ENCODE data around the gene MISP.

The MISP gene

DNA sequence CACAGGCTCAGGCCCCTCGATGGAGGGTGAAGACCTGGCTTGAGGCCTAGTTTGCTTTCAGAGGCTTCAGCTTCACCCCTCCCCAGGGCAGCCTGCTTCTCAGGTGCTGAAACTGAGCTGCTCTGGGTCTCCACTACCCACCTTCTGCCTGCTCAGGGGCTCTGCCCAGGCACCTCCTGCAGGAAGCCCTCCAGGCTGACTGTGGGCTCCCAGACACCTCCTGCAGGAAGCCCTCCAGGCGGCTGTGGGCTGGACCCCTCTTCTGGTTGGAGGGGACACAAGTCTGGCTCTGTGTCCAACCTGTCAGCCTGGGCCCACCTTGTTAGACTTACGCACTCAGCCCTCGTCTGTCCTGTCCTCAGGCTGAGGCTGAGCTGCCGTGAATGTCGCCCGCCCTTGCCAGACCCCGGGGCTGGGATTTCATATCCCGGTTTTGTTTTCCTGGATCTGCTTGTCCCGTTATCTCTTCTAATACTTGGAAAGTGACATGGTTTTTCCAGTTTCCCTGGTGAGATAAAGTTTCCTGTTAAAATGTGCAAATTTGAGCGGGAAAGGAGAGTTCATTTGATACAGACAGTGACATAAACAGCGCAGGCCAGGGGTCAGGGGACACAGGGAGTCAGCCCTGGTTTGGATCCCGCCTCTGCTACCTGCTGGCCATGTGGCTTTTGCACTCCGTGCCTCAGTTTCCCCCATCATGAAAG lies 20.8 kb upstream of the MISP start:
- Histone ChIP-seq H3F3A (ENCODE audit: insufficient read depth, low read length) (no peaks in the 10 kb centered on the region), H3K4me2 (ENCODE audit: low read length) (no peak overlapping the region), H3K9ac (ENCODE audit: low read length) (no peak overlapping the region), H2AFZ (ENCODE audit: low read length) (no peak overlapping the region), H3K4me1 (ENCODE audit: insufficient read depth, low read length, severe bottlenecking) (no peaks in the 10 kb centered on the region), H3K27ac (ENCODE audit: low read depth, low read length, poor library complexity, severe bottlenecking) (no peak overlapping the region), H3K27me3 (ENCODE audit: insufficient read depth, low read length) (peaks cover 16% of the 10 kb centered on the region; the same call in 1 of the 2 replicates), H4K20me1 (ENCODE audit: insufficient read depth, low read length) (no peaks in the 10 kb centered on the region), H3K9me2 (ENCODE audit: low read depth, low read length) (no peaks in the 10 kb centered on the region), H3K79me2 (ENCODE audit: insufficient read depth, low read length) (no peaks in the 10 kb centered on the region), H3K4me3 (ENCODE audit: low read depth, low read length, poor library complexity, severe bottlenecking) (no peak overlapping the region), H3K9me3 (ENCODE audit: low read length) (no peaks in the 10 kb centered on the region), H3K36me3 (ENCODE audit: insufficient read depth, low read length) (no peaks in the 10 kb centered on the region)
- TF ChIP-seq, protein P1, sequence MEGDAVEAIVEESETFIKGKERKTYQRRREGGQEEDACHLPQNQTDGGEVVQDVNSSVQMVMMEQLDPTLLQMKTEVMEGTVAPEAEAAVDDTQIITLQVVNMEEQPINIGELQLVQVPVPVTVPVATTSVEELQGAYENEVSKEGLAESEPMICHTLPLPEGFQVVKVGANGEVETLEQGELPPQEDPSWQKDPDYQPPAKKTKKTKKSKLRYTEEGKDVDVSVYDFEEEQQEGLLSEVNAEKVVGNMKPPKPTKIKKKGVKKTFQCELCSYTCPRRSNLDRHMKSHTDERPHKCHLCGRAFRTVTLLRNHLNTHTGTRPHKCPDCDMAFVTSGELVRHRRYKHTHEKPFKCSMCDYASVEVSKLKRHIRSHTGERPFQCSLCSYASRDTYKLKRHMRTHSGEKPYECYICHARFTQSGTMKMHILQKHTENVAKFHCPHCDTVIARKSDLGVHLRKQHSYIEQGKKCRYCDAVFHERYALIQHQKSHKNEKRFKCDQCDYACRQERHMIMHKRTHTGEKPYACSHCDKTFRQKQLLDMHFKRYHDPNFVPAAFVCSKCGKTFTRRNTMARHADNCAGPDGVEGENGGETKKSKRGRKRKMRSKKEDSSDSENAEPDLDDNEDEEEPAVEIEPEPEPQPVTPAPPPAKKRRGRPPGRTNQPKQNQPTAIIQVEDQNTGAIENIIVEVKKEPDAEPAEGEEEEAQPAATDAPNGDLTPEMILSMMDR (IDR thresholded peaks at IDR 0.05; ENCODE audit: low read length): no peak
- no peak for TF ChIP-seq EZH2 (IDR thresholded peaks at IDR 0.05; ENCODE audit: borderline replicate concordance, low read length)

DNA sequence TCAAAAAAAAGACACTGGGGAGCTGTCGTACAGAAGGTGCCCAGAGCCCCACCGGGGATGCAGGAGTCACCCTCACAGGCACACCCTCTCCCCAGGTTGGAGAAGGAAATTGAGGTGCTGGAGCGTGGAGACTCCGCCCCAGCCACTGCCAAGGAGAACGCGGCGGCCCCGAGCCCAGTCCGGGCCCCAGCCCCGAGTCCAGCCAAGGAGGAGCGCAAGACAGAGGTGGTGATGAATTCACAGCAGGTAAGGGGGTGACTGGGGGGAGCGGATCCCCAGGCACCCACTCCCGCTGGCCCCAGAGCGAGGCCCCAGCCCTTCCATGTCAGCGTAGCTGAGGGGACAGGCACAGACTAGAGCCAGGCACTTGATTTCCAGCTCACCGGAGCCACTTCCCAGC lies 19.9 kb upstream of the MISP start:
- no peak overlapping the region for H3K27ac ChIP-seq (ENCODE audit: low read depth, low read length, poor library complexity, severe bottlenecking)
- no peaks in the 10 kb centered on the region for H3K36me3 ChIP-seq (ENCODE audit: insufficient read depth, low read length)
- H2AFZ ChIP-seq (ENCODE audit: low read length): no peak overlapping the region
- no peak for TF ChIP-seq EZH2 (IDR thresholded peaks at IDR 0.05; ENCODE audit: borderline replicate concordance, low read length)
- no peaks in the 10 kb centered on the region for H3F3A ChIP-seq (ENCODE audit: insufficient read depth, low read length)
- H3K4me2 ChIP-seq (ENCODE audit: low read length): no peak overlapping the region
- no peaks in the 10 kb centered on the region for H3K9me3 ChIP-seq (ENCODE audit: low read length)
- no peaks in the 10 kb centered on the region for H4K20me1 ChIP-seq (ENCODE audit: insufficient read depth, low read length)
- no peaks in the 10 kb centered on the region for H3K4me1 ChIP-seq (ENCODE audit: insufficient read depth, low read length, severe bottlenecking)
- H3K79me2 ChIP-seq (ENCODE audit: insufficient read depth, low read length): no peaks in the 10 kb centered on the region
- H3K9ac ChIP-seq (ENCODE audit: low read length): no peak overlapping the region
- peaks cover 16% of the 10 kb centered on the region; the same call in 1 of the 2 replicates for H3K27me3 ChIP-seq (ENCODE audit: insufficient read depth, low read length)
- no peak overlapping the region for H3K4me3 ChIP-seq (ENCODE audit: low read depth, low read length, poor library complexity, severe bottlenecking)
- no peaks in the 10 kb centered on the region for H3K9me2 ChIP-seq (ENCODE audit: low read depth, low read length)

DNA sequence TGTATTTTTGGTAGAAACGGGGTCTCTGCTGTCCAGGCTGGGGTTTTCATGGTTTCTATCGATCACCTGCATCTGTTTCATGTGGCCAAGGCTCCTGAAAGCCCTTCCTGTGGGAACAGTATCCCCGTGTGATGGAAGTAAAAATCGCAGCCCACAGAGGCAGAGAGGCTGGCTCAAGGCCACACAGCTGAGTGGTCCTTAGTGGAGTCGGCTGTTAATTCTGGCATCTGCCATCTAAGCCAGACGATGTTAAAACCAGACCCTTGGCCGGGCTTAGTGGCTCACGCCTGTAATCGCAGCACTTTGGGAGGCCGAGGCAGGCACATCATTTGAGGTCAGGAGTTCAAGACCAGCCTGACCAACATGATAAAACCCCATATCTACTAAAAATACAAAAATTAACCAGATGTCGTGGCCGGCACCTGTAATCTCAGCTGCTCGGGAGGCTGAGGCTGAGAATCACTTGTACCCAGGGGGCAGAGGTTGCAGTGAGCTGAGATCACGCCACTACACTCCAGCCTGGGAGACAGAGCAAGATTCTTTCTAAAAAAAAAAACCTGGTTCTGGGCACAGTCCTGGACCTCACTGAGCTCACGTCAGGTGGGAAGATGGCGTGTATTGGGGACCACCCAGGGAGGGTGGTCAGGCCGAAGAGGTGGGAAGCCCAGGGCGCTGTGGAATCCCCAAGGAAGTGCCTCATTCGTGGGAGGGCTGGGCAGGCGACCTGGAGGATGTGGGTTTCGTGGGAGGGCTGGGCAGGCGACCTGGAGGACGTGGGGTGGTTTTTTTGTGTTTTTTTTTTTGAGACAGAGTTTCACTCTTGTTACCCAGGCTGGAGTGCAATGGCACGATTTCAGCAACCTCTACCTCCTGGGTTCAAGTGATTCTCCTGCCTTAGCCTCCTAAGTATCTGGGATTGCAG lies 18.5 kb upstream of the MISP start:
- no peak overlapping the region for H3K4me2 ChIP-seq (ENCODE audit: low read length)

More for the DNA sequence above, 18.5 kb upstream of the MISP start:
- Histone ChIP-seq H3K79me2 (ENCODE audit: insufficient read depth, low read length) (no peaks in the 10 kb centered on the region), H3K27ac (ENCODE audit: low read depth, low read length, poor library complexity, severe bottlenecking) (no peak overlapping the region), H2AFZ (ENCODE audit: low read length) (no peak overlapping the region), H4K20me1 (ENCODE audit: insufficient read depth, low read length) (no peaks in the 10 kb centered on the region), H3K4me1 (ENCODE audit: insufficient read depth, low read length, severe bottlenecking) (no peaks in the 10 kb centered on the region), H3K36me3 (ENCODE audit: insufficient read depth, low read length) (no peaks in the 10 kb centered on the region), H3K9me3 (ENCODE audit: low read length) (no peaks in the 10 kb centered on the region), H3F3A (ENCODE audit: insufficient read depth, low read length) (no peaks in the 10 kb centered on the region), H3K27me3 (ENCODE audit: insufficient read depth, low read length) (peaks cover 16% of the 10 kb centered on the region; the same call in 1 of the 2 replicates), H3K4me3 (ENCODE audit: low read depth, low read length, poor library complexity, severe bottlenecking) (no peak overlapping the region), H3K9me2 (ENCODE audit: low read depth, low read length) (no peaks in the 10 kb centered on the region), H3K9ac (ENCODE audit: low read length) (no peak overlapping the region)
- TF ChIP-seq EZH2 (IDR thresholded peaks at IDR 0.05; ENCODE audit: borderline replicate concordance, low read length): no peak
- TF ChIP-seq, protein P1 (IDR thresholded peaks at IDR 0.05; ENCODE audit: low read length): no peak

All from OCI-LY1 (cell line).